ENCODE measurements around the gene STK38. TPM values are rescaled to one million over a fixed set of nuclear protein-coding genes. Genes with fewer than 3 reads are reported as not detected.

Gene STK38
- total and polyA plus RNA-seq, 2 of the 13 experiments (the other 11 are each of a cell fraction or from before 2014, with no cell fraction given) = 10.3 to 20.7 TPM

DNA sequence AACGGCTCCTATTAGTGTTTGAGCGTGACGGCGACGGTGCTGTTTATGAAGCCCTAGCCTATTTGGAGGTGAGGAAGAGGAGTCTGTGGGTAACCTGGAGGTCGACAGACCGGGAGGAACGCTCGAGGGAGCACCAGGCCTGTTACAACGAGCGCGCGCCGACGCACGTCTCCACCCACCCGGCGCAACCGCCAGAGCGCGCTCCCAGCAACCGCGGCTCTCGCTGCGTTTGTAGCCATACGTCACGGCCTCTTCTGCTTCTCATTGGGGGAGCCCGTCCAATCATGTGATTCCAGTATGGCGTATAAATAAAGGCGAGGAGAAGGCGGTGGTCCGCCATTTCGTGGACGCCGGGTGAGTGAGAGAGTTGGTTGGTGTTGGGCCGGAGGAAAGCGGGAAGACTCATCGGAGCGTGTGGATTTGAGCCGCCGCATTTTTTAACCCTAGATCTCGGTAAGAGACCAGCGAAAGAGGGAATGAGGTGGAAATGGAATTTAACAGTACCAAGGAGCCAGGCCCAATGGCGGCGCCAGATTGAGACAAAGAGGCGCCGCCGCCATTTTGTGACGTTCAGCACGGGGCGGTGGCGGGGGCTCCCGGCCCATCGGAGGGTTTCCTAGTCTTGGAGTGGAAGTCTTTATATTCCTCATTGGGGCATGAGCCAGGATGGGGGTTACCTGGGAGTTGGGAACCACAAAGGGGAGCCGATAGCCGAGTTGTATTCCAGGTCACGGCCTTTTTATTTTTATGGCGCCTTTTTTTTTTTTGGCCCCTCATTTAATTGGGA is 46.9 kb upstream of the STK38 start, which contains the start of gene SRSF3 (continued):
- TF ChIP-seq SALL1 (CRISPR knock-in tag; IDR thresholded peaks at IDR 0.05) (peak; percentile 91), XRCC5 (optimal IDR thresholded peaks at IDR 0.05; ENCODE audit: low read length) (peak; percentile 87), ZSCAN29 (CRISPR knock-in tag; conservative IDR thresholded peaks at IDR 0.05) (no peak; the same call in 1 of the 2 replicates), KLF11 (CRISPR knock-in tag; IDR thresholded peaks at IDR 0.05) (0 out of 2 replicates have a peak, but pooled peaks have one; percentile 68), ATM (IDR thresholded peaks at IDR 0.05; ENCODE audit: borderline replicate concordance) (no peak), ADNP (CRISPR knock-in tag; IDR thresholded peaks at IDR 0.05) (no peak), LCORL (IDR thresholded peaks at IDR 0.05) (no peak), LCORL (CRISPR knock-in tag; IDR thresholded peaks at IDR 0.05) (no peak; the same call in 1 of the 2 replicates), ZNF383 (CRISPR knock-in tag; IDR thresholded peaks at IDR 0.05; ENCODE audit: borderline replicate concordance) (0 out of 2 replicates have a peak, but pooled peaks have one; percentile 87), ZNF432 (CRISPR knock-in tag; IDR thresholded peaks at IDR 0.05; ENCODE audit: borderline replicate concordance) (no peak)
- TF ChIP-seq, protein P1, sequence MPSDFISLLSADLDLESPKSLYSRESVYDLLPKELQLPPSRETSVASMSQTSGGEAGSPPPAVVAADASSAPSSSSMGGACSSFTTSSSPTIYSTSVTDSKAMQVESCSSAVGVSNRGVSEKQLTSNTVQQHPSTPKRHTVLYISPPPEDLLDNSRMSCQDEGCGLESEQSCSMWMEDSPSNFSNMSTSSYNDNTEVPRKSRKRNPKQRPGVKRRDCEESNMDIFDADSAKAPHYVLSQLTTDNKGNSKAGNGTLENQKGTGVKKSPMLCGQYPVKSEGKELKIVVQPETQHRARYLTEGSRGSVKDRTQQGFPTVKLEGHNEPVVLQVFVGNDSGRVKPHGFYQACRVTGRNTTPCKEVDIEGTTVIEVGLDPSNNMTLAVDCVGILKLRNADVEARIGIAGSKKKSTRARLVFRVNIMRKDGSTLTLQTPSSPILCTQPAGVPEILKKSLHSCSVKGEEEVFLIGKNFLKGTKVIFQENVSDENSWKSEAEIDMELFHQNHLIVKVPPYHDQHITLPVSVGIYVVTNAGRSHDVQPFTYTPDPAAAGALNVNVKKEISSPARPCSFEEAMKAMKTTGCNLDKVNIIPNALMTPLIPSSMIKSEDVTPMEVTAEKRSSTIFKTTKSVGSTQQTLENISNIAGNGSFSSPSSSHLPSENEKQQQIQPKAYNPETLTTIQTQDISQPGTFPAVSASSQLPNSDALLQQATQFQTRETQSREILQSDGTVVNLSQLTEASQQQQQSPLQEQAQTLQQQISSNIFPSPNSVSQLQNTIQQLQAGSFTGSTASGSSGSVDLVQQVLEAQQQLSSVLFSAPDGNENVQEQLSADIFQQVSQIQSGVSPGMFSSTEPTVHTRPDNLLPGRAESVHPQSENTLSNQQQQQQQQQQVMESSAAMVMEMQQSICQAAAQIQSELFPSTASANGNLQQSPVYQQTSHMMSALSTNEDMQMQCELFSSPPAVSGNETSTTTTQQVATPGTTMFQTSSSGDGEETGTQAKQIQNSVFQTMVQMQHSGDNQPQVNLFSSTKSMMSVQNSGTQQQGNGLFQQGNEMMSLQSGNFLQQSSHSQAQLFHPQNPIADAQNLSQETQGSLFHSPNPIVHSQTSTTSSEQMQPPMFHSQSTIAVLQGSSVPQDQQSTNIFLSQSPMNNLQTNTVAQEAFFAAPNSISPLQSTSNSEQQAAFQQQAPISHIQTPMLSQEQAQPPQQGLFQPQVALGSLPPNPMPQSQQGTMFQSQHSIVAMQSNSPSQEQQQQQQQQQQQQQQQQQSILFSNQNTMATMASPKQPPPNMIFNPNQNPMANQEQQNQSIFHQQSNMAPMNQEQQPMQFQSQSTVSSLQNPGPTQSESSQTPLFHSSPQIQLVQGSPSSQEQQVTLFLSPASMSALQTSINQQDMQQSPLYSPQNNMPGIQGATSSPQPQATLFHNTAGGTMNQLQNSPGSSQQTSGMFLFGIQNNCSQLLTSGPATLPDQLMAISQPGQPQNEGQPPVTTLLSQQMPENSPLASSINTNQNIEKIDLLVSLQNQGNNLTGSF (CRISPR knock-in tag; IDR thresholded peaks at IDR 0.05) = no peak
- TF ChIP-seq, protein P2, sequence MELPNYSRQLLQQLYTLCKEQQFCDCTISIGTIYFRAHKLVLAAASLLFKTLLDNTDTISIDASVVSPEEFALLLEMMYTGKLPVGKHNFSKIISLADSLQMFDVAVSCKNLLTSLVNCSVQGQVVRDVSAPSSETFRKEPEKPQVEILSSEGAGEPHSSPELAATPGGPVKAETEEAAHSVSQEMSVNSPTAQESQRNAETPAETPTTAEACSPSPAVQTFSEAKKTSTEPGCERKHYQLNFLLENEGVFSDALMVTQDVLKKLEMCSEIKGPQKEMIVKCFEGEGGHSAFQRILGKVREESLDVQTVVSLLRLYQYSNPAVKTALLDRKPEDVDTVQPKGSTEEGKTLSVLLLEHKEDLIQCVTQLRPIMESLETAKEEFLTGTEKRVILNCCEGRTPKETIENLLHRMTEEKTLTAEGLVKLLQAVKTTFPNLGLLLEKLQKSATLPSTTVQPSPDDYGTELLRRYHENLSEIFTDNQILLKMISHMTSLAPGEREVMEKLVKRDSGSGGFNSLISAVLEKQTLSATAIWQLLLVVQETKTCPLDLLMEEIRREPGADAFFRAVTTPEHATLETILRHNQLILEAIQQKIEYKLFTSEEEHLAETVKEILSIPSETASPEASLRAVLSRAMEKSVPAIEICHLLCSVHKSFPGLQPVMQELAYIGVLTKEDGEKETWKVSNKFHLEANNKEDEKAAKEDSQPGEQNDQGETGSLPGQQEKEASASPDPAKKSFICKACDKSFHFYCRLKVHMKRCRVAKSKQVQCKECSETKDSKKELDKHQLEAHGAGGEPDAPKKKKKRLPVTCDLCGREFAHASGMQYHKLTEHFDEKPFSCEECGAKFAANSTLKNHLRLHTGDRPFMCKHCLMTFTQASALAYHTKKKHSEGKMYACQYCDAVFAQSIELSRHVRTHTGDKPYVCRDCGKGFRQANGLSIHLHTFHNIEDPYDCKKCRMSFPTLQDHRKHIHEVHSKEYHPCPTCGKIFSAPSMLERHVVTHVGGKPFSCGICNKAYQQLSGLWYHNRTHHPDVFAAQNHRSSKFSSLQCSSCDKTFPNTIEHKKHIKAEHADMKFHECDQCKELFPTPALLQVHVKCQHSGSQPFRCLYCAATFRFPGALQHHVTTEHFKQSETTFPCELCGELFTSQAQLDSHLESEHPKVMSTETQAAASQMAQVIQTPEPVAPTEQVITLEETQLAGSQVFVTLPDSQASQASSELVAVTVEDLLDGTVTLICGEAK (IDR thresholded peaks at IDR 0.05) = no peak
- TF ChIP-seq, protein P2 (CRISPR knock-in tag; IDR thresholded peaks at IDR 0.05) = peak; percentile 73; the same call in 1 of the 2 replicates
- TF ChIP-seq, protein P3, sequence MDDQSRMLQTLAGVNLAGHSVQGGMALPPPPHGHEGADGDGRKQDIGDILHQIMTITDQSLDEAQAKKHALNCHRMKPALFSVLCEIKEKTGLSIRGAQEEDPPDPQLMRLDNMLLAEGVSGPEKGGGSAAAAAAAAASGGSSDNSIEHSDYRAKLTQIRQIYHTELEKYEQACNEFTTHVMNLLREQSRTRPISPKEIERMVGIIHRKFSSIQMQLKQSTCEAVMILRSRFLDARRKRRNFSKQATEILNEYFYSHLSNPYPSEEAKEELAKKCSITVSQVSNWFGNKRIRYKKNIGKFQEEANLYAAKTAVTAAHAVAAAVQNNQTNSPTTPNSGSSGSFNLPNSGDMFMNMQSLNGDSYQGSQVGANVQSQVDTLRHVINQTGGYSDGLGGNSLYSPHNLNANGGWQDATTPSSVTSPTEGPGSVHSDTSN (CRISPR knock-in tag; IDR thresholded peaks at IDR 0.05; ENCODE audit: borderline replicate concordance) = 0 out of 2 replicates have a peak, but pooled peaks have one; percentile 77
